Measurements from ENCODE around the gene INVS.
"Not testable (repeated sequence)": the region's sequence is repeated elsewhere in the genome, so short reads cannot be mapped to it uniquely, and the experiment has no call there.

The INVS gene

DNA sequence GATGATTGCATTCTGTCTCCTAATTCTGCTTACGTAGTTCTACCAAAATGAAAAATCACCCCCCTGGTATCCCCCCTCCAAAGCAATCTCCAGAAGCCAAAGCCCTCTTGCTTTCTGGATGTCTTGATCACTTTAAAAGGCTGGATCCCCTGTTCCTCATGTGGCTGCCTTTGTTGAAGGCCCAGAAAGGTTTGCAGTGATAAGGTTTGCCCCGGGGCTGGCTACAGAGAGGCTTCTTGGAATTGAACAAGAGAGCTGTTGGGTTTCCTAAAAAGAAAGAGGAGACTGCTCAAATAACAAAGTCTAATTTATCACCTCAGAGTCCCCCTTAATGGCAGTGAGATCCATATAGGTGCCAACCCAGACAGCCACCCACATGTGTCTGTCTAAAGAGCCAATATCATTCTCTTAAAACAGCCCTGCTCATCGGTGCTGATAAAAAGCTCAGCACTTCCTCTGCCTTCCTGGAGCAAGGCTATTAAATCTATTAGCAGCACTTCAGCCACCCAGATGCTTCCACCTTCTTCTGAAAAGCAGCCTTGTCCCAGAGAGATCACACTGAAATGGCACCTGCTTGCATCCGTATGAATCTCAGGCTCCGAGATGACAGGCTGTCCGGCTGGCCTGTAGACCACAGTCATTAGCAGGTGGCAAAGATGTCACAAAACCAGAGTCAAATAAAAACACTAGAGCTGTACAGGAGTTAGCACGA, 182.8 kb downstream of the INVS start:
- no peak for DNase-seq

DNA sequence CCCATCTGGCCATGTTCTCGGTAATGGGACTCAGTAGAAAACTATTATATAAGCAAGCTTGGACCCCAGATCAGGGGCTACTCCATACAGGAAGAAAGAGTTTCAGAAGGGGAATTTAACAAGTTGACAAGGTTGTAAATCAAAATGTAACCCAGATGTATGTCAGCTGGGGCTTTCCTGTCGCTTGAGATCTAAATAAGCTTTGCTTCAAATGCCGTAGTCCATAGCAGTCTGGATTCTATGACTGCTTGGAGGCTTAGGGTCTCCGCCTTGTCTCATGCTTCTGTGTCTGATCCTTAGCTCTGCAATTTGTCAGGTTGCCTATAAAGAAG, 183.3 kb downstream of the INVS start:
- DNase-seq = no peak

DNA sequence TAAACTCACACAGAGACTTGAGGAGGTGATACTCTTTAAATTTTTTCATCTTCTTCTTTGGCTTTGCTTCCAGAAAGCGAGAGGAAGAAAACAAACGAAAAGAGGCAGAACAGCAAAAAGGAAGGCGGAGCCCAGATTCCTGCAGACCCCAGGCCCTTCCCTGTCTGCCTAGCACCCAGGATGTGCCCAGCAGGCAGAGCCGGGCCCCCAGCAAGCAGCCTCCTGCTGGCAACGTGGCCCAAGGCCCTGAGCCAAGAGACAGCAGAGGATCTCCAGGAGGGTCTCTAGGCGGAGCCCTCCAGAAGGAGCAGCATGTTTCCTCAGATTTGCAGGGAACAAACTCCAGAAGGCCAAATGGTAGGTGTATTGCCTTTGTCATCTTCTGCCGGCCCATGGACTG, 185.2 kb downstream of the INVS start:
- no peak for DNase-seq

DNA sequence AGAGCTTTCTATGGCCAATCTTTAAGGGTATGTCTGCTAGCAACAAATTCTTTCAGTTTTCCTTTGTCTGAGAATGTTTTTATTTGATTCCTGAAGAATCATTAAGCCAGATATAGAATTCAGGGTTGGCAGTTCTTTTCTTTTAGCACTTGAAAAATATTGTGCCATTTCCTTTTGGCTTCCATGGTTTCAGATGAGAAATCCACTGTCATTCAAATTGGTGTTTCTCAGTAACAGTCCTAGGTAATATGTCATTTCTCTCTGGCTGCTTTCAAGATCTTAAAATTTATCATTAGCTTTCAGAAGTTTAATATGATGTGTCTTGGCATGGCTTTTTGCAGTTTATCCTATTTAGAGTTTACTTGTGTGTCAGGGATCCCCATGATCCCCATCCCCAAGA, 186.0 kb downstream of the INVS start:
- DNase-seq = no peak

- DNase-seq = no peak
These were observed 186.6 kb downstream of the INVS start for GRCh38 chr9:100285601-100286000.

DNA sequence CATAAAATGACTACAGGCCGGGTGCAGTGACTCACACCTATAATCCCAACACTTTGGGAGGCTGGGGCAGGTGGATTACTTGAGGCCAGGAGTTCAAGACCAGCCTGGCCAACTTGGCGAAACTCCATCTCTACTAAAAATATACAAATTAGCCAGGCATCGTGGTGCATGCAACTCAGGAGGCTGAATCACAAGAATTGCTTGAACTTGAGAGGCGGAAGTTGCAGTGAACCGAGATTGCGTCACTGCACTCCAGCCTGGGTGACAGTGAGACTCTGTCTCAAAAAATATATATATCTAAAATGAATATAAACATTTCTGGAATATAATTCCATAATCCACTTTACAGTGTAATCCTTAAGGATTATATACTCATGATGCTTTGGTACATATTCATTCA, 187.2 kb downstream of the INVS start:
- no peak for DNase-seq

DNA sequence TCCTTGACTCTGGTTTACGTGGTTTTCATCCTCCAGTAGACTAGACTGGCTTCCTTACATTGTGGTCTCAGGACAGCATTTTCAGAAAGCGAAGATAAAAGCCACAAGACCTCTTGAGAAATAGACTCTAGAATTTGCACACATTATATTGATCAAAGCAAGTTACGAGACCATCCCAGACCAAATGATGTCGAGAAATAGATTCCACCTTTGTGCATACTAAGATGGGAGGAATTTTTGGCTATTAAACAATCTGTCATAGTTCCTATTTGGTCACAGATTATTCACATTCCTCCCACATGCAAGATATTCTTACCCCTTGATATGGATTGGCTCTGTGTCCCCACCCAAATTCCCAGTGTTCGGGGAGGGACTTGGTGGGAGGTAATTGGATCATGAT, 188.1 kb downstream of the INVS start:
- no peak for DNase-seq

DNA sequence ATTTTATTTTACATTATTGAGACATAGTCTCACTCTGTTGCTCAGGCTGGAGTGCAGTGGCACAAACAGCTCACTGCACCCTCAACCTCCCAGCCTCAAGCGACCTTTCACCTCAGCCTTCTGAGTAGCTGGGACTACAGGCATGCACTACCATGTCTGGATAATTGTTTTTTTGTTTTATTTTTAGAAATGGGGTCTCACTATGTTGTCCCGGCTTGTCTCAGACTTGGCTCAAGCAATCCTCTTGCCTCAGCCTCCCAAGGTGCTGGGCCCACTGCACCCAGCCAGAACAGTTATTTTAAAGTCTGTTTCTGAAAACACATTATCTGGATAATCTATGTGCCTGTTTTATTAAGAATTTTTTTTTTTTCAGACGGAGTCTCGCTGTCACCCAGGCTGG, 191.7 kb downstream of the INVS start:
- no peak for DNase-seq

GRCh38 chr9:100292414-100292813, 193.4 kb downstream of the INVS start:
- no peak for DNase-seq

DNA sequence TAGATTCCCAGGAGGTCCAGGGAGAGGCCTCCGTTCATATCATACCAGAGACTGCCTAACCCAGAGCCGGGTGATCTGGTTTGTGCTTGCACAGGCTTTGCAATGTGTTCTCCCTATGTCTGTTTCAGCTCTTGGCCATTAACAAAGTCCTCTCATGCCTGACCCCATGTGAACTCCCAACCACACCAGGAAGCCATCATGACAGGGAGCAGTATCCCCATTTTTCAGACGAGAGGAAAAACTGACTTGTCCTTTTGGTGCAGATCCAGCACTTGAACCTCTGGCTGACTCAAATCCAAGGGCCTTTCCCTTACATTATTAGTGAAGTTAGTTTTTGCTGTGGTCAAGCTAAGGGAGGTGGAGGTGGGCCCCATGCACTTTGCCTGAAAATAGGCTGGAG, 195.3 kb downstream of the INVS start:
- no peak for DNase-seq

DNA sequence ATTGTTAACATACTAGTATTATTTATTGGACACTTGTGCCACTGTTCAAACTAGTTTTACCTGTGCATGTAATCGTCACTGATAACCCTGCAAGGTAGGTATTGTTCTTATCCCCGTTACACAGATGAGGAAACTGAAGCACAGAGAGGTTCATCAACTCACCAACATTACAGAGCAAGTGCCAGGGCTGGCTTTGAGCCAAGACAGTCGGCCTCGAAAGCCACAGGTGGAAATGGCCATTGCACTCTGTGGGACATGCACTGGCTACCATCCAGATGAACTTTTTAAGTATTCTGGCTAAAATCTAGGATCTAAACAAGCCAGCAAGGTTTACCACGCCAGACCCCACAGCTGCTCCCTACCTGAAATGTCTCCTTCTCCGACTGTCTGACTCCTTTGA, 195.8 kb downstream of the INVS start:
- no peak for DNase-seq

DNA sequence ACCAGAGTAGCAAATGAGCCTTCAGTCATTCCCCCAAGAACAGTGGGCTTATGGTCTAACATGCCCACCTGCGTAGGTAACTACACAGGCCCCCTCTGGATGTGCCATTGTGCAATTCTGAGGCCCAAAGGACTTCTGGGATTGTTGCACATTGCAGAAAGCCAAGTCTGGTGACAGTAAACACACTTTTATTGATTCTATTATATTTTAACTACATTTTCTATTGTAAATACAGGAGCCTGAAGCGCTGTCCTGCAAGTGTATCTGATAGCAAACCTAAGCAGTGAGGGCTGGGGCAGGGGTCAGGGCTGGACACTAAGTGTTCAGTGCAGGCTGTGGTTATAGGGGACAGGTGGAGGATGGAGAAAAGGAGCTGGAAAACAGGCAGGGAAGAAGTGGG, 196.2 kb downstream of the INVS start:
- DNase-seq = no peak

- DNase-seq = no peak
These were observed 197.4 kb downstream of the INVS start for GRCh38 chr9:100296407-100296806.

GRCh38 chr9:100298378-100298777, 199.3 kb downstream of the INVS start:
- no peak for DNase-seq

DNA sequence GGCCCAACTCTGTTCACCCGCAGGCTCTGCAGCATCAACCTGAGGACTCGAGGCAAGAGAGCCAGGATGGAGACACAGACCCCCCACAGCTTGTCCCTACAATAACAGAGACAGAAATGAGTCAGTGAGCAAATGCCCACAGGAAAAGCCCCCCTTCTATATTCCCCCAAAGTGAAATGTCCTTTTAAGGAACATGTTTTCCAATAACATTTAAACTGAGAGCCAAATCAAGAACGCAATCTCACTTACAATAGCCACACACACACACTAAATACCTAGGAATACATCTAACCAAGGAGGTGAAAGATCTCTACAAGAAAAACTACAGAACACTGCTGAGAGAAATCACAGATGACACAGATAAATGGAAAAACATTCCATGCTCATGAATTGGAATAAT, 204.7 kb downstream of the INVS start:
- DNase-seq = no peak

DNA sequence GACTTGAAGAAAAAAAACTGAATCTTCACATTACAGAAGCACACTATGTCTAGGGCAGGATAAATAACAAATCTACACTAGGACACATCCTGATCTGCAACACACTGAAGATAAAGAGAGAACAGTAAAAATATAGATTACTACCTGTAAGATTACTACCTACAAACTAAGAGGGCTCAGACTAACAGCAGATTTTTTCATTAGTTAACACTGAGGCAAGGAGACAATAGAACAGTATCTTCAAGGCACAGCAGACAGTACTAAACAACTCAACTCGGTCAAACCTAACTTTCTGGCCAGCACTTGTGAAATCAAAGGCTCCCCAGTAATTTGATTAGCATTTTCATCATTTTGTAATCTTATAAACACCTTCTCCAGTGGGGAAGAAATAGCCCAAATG, 207.2 kb downstream of the INVS start:
- DNase-seq = no peak

- no peak for DNase-seq
These were observed 208.0 kb downstream of the INVS start for GRCh38 chr9:100307080-100307479.

DNA sequence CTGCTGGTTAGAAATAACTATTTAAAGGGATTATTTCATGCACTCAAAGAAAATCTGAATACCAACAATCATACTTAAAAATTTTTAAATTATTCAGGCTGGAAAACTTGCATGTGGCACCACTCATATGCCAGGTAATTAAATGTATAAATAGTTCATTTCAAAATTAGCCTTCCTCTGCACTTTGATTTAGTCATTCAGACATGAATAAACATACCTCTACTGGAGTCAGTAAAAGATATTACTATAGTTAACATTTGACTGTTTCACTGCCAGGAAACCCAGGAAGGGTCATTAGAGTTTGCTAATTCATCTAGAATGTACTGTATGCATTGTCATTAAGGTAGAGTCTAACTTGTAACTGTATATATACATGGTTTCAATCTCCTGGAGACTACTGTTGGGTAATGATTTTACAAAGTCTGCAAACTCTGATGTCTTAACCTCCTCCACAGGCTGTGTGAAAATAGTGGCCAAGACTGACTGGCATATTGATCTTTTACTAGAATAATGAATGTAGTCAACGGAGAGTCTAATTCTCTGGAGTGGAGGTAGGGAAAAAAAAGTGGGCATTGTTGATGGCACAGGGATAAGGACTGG, 210.0 kb downstream of the INVS start:
- DNase-seq = no peak

DNA sequence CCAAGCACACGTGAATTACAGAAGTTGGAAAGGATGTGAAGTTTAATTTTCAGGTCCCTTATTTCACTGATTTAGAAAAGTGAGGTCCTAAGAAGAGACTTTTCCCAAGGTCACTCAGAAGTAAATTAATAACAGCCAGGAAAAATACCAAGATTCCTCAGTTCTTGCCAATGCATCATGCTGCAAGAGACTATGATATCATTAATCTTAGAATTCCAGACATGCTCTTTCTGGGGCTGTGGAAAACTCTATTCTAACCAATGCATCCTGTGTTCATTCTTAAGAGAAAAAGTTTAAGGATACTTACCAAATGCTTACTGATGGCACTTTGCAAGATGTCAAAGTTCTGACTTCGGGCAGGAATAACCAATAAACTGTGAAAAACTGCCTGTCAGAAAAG, 210.9 kb downstream of the INVS start:
- DNase-seq = no peak

- DNase-seq = no peak
These were observed 216.5 kb downstream of the INVS start for GRCh38 chr9:100315561-100315960.

DNA sequence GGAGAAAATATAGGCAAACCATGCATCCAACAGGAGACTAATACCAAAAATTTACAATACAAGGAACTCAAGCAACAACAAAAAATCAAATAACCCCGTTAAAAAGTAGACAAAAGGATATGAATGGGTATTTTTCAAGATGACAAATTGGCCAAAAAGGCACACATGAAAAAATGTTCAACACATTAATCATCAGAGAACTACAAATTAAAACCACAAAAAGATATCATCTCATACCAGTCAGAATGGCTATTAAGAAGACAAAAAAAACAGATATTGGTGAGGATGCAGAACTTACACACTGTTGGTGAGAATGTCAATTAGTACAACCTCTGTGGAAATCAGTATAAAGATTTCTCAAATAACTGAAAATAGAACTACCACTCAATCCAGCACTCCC, 218.7 kb downstream of the INVS start:
- DNase-seq = no peak

DNA sequence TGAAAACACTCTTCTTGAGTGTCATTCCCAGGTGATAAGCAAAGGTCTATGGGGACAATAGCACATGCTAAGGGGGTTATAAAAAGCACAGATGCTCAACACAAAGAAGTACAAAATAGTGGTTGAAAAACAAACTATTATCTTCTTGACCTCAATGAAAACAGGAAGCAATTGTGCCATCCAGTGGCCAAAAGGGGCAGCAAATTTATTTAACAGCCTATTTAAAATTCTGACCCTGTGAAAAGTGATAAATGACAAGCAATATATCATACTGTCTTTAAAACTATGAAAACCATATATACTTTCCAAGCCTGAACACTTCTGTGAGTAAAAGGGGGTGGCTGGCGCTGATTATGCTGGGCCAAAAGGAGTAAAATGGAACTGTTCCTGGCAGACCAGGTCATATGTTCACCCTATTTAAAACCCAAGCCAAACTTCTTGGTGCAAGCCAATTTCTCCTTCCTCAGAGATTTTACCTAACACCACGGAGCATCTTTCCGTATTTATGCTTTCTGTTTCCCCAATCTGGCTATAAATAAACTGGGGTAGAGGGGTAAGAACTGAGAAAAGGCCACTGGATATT, 224.0 kb downstream of the INVS start:
- DNase-seq = no peak

DNA sequence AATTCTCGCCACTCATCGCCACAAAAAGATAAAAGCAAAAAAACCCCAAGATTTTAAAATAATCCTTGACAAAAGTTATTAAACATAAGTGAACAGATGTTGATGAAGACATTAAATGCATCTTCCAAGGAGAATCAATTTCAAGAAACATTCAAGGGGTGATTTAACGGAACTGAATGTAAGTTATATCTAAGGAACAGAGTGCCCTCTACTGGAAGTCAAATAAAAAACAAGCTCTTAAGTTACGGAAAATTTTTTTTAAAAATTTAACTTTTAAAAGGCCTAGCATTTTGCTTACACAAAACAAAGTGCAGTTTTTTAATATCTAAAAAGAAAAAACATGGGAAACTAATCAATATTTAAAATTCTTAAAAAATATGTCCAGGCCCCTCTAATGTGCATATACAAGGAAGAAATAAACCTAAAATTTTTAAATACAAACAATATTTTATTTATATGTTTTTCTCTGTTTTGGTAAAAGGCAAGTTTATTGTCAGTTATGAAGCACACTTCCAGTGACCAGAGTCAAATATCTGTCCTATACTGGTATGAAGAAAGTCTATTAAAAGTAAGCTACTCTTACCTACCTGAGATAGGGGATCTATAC, 225.7 kb downstream of the INVS start:
- DNase-seq = no peak

DNA sequence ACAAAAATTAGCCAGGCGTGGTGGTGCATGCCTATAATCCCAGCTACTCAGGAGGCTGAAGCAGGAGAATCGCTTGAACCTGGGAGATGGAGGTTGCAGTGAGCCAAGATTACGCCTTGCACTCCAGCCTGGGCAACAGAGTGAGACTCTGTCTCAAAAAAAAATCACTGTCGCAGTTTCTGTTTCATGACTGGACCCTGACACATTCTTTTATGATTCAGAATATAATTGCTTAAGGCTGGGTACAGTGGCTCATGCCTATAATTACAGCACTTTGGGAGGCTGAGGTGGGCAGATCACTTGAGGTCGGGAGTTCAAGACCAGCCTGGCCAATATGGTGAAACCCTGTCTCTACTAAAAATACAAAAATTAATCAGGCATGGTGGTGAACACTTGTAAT, 239.7 kb downstream of the INVS start:
- not testable (repeated sequence) for DNase-seq

GRCh38 chr9:100340224-100340623, 241.2 kb downstream of the INVS start:
- DNase-seq = no peak
